ENCODE data around the gene KCNC3. TPM values are rescaled to one million over a fixed set of nuclear protein-coding genes. Genes with fewer than 3 reads are reported as not detected.

The KCNC3 gene
- total RNA-seq, 1 experiment from 2014 or later, result 17.3 TPM

GRCh38 chr19:50328224-50328872 is 829 bp downstream of the KCNC3 start:
- H3T11ph ChIP-seq (ENCODE audit: low read length), result no peak overlapping the region
- 0 out of 2 replicates have a peak overlapping the region, but pooled peaks have one; percentile 35 for H3K14ac ChIP-seq (ENCODE audit: insufficient read depth, low read length)
- H3K36me3 Mint-ChIP-seq (ENCODE audit: insufficient read depth in 1 of 3, low read depth in 3 of 3), result peaks cover 5 to 11% (median 7%) of the 10 kb centered on the region in 3 experiments
- no peak overlapping the region for H2BK20ac ChIP-seq (ENCODE audit: low read depth, low read length, poor library complexity, severe bottlenecking)
- peaks cover 30% of the 10 kb centered on the region for H3K27me3 Mint-ChIP-seq (ENCODE audit: low read depth)
- no peak overlapping the region for H2BK15ac ChIP-seq (ENCODE audit: low read depth, low read length)
- no peak overlapping the region for H2BK12ac ChIP-seq (ENCODE audit: insufficient read length, low read depth, low read length)
- no peak overlapping the region for H4K8ac ChIP-seq (replicated peaks; ENCODE audit: insufficient read length, low read depth, low read length)
- no CpG with 5 or more reads among the region's 104 CpGs for WGBS (ENCODE audit: extremely low coverage, insufficient read length, low lambda C conversion rate)
- no peaks in the 10 kb centered on the region for H4K20me1 ChIP-seq (ENCODE audit: control insufficient read depth, insufficient read depth, insufficient read length)
- H2BK120ac ChIP-seq (ENCODE audit: low read depth, low read length, poor library complexity, severe bottlenecking), result no peak overlapping the region
- no peak overlapping the region for H3K27ac ChIP-seq (ENCODE audit: insufficient read length, low read depth, low read length)
- no peak overlapping the region for H4K91ac ChIP-seq (ENCODE audit: insufficient read length, low read depth, low read length)
- no peak overlapping the region for H3K23ac ChIP-seq (ENCODE audit: insufficient read length, low read depth, low read length)
- no peaks in the 10 kb centered on the region for H3K79me1 ChIP-seq (ENCODE audit: insufficient read depth, low read depth, low read length, poor library complexity, severe bottlenecking)
- peak overlapping the region; percentile 38 for H3K4me2 ChIP-seq (ENCODE audit: insufficient read depth, insufficient read length, low read length)
- H3K18ac ChIP-seq (ENCODE audit: insufficient read length, low read depth, low read length), result no peak overlapping the region
- peaks cover 8% of the 10 kb centered on the region; the same call in 1 of the 2 replicates for H3K27me3 ChIP-seq (ENCODE audit: insufficient read depth, low read length)
- H3K4me1 Mint-ChIP-seq, result peaks cover 51 to 52% of the 10 kb centered on the region in 2 experiments
- no peak overlapping the region for H2AFZ ChIP-seq (ENCODE audit: low read length)
- peaks cover 3 to 5% of the 10 kb centered on the region in 2 experiments; a peak in 3 of 5 replicates for H3K9me3 Mint-ChIP-seq
- peak; percentile 38 for DNase-seq
- H3K79me2 ChIP-seq (ENCODE audit: insufficient read depth, low read length), result no peaks in the 10 kb centered on the region
- no peak overlapping the region for H4K5ac ChIP-seq (ENCODE audit: insufficient read length, low read depth, low read length)
- no peak overlapping the region for H3K56ac ChIP-seq (ENCODE audit: insufficient read length, low read depth, low read length)
- peaks cover 31% of the 10 kb centered on the region for H3K23me2 ChIP-seq (ENCODE audit: insufficient read length, low read depth, low read length, poor library complexity, severe bottlenecking)
- H3K4ac ChIP-seq (ENCODE audit: low read depth, low read length), result no peak overlapping the region
- H3K27ac Mint-ChIP-seq, result no peak overlapping the region
- H3K4me3 Mint-ChIP-seq, result peak overlapping the region; percentile 51 to 63; a peak in 4 of 5 replicates
- H3K9ac ChIP-seq (ENCODE audit: extremely low read depth, insufficient read length, low read length), result peak overlapping the region; percentile 10
- TF ChIP-seq CTCF (conservative IDR thresholded peaks at IDR 0.05), result peak; percentile 43; the same call in 2 of the 3 replicates
- H3K9me3 ChIP-seq (ENCODE audit: control insufficient read depth, low read depth, low read length), result no peaks in the 10 kb centered on the region
- peaks cover 6% of the 10 kb centered on the region; the same call in 1 of the 2 replicates for H3K4me1 ChIP-seq (ENCODE audit: insufficient read depth, low read length)
- H2BK5ac ChIP-seq (ENCODE audit: insufficient read length, low read length), result no peak overlapping the region
- no peak overlapping the region for H2AK5ac ChIP-seq (ENCODE audit: insufficient read length, low read length)
